GM11168 (cell line): ENCODE results near the gene N4BP2L2.
"Not testable (repeated sequence)": the region's sequence is repeated elsewhere in the genome, so short reads cannot be mapped to it uniquely, and the experiment has no call there.

Experiments used
- in situ Hi-C: fragments of 300-500 bp; cut with MboI; formaldehyde crosslinking; loops from one replicate; pipeline ENCODE4 v1.12.0; 2022; ENCODE audit warnings: low sequenced_read_pairs; ENCODE audit not compliant: unreplicated experiment

The N4BP2L2 gene

GRCh38 chr13:32538621-32539246 is at the start of gene N4BP2L2:
Gene N4BP2L2 (minus strand): TSS chr13:32538795. CDS start chr13:32537027, 1,768 bp downstream.
- in situ Hi-C loops = no loop called here

- in situ Hi-C loops = loop anchor here (10.0 to 25.0 kb wide), 3 partner anchors 203 to 950 kb away; no protein-coding TSS in a partner anchor
Observed at GRCh38 chr13:32587811-32588170, 49.2 kb upstream of the N4BP2L2 start.

GRCh38 chr13:32587011-32587810 is 48.6 kb upstream of the N4BP2L2 start:
- in situ Hi-C loops = loop anchor here (10.0 to 25.0 kb wide), 3 partner anchors 202 to 950 kb away; no protein-coding TSS in a partner anchor

- in situ Hi-C loops = loop anchor here (10.0 to 25.0 kb wide), 3 partner anchors 201 to 951 kb away; no protein-coding TSS in a partner anchor
Observed at GRCh38 chr13:32586080-32586900, 47.7 kb upstream of the N4BP2L2 start, which contains the start of gene PDS5B. Gene PDS5B (plus strand): TSS chr13:32586452. CDS start chr13:32648773, 62,321 bp downstream.

- in situ Hi-C loops = loop anchor here (10.0 to 25.0 kb wide), 3 partner anchors 201 to 952 kb away; no protein-coding TSS in a partner anchor
Observed at GRCh38 chr13:32585550-32586079, 47.0 kb upstream of the N4BP2L2 start.

- in situ Hi-C loops = loop anchor here (10.0 to 25.0 kb wide), 3 partner anchors 198 to 954 kb away; no protein-coding TSS in a partner anchor
Observed at GRCh38 chr13:32582991-32583390, 44.4 kb upstream of the N4BP2L2 start.

- in situ Hi-C loops = loop anchor here (10.0 to 25.0 kb wide), 3 partner anchors 197 to 955 kb away; no protein-coding TSS in a partner anchor
Observed at GRCh38 chr13:32582281-32582680, 43.7 kb upstream of the N4BP2L2 start.

- in situ Hi-C loops = loop anchor here (10.0 to 25.0 kb wide), 3 partner anchors 196 to 956 kb away; no protein-coding TSS in a partner anchor
Observed at GRCh38 chr13:32581177-32581786, 42.7 kb upstream of the N4BP2L2 start.

- in situ Hi-C loops = loop anchor here (25.0 kb wide), 1 partner anchor 960 kb away; no protein-coding TSS in a partner anchor
Observed at GRCh38 chr13:32577032-32577431, 38.4 kb upstream of the N4BP2L2 start.

GRCh38 chr13:32575687-32576086 is 37.1 kb upstream of the N4BP2L2 start:
- in situ Hi-C loops = loop anchor here (25.0 kb wide), 1 partner anchor 962 kb away; no protein-coding TSS in a partner anchor

GRCh38 chr13:32560842-32561241 is 22.2 kb upstream of the N4BP2L2 start:
- in situ Hi-C loops = not testable (repeated sequence)

- in situ Hi-C loops = no loop called here
Observed at GRCh38 chr13:32555613-32556012, 17.0 kb upstream of the N4BP2L2 start.

- in situ Hi-C loops = no loop called here
Observed at GRCh38 chr13:32553720-32554119, 15.1 kb upstream of the N4BP2L2 start.

- in situ Hi-C loops = no loop called here
Observed at GRCh38 chr13:32549788-32550187, 11.2 kb upstream of the N4BP2L2 start.

- in situ Hi-C loops = no loop called here
Observed at GRCh38 chr13:32548837-32549236, 10.2 kb upstream of the N4BP2L2 start.

- in situ Hi-C loops = no loop called here
Observed at GRCh38 chr13:32545083-32545482, 6.5 kb upstream of the N4BP2L2 start.

GRCh38 chr13:32542221-32542620 is 3.6 kb upstream of the N4BP2L2 start:
- in situ Hi-C loops = no loop called here

GRCh38 chr13:32538143-32538620 is 413 bp downstream of the N4BP2L2 start:
- in situ Hi-C loops = no loop called here

GRCh38 chr13:32537580-32538142 is 934 bp downstream of the N4BP2L2 start:
- in situ Hi-C loops = no loop called here
